OCI-LY7 (cell line): Measurements from ENCODE around the gene WDFY4. TPM values are rescaled to one million over a fixed set of nuclear protein-coding genes. Genes with fewer than 3 reads are reported as not detected.

Experiments
- BruUV-seq: library from RNA; stranded (reverse); fragments of 400-500 nt; replicated peaks from 2 replicates; lab custom pipeline; 2021; lab: Mats Ljungman, UMichigan
- CTCF ChIA-PET: fragments of 300-600 bp; sonication (Branson Sonifier 250); formaldehyde crosslinking; loops from one replicate; lab custom pipeline; 2022; ENCODE audit warnings: antibody characterized with exemption; ENCODE audit not compliant: unreplicated experiment; lab: Charles Lee
- POLR2A ChIA-PET: fragments of 300-600 bp; sonication (Branson Sonifier 250); formaldehyde crosslinking; loops from one replicate; lab custom pipeline; 2022; ENCODE audit warnings: antibody characterized with exemption; lab: Charles Lee
- DNase-seq: peaks from one replicate; pipeline ENCODE4 v3.0.0-alpha.2; 2015; ENCODE audit warnings: low spot score
- H2AFZ ChIP-seq: fragments of 200-600 bp; sonication (generic), shearing (Covaris generic); 2 replicates; pipeline ENCODE4 v1.6.1; 2014; ENCODE audit warnings: mild to moderate bottlenecking, antibody characterized with exemption, low read length, moderate library complexity
- H3K27ac ChIP-seq: fragments of 200-600 bp; sonication (generic); 2 replicates; pipeline ENCODE4 v1.5.1; 2014; ENCODE audit warnings: mixed run types, low read depth, mild to moderate bottlenecking, moderate library complexity, low read length, inconsistent platforms; ENCODE audit not compliant: poor library complexity, severe bottlenecking
- H3K36me3 ChIP-seq: fragments of 200-600 bp; sonication (generic); 2 replicates; pipeline ENCODE4 v1.6.1; 2014; ENCODE audit warnings: mild to moderate bottlenecking, antibody characterized with exemption, low read length, moderate library complexity, mixed read lengths; ENCODE audit not compliant: insufficient read depth
- H3K4me1 ChIP-seq: fragments of 200-600 bp; sonication (generic); 2 replicates; pipeline ENCODE4 v1.5.1; 2014; ENCODE audit warnings: mild to moderate bottlenecking, low read length; ENCODE audit not compliant: insufficient read depth, poor library complexity, severe bottlenecking
- H3K4me2 ChIP-seq: fragments of 200-600 bp; sonication (generic); 2 replicates; pipeline ENCODE4 v1.6.1; 2014; ENCODE audit warnings: mild to moderate bottlenecking, low read length
- H3K4me3 ChIP-seq: fragments of 200-600 bp; sonication (generic); 2 replicates; pipeline ENCODE4 v1.5.1; 2014; ENCODE audit warnings: mild to moderate bottlenecking, low read depth, low read length; ENCODE audit not compliant: poor library complexity, severe bottlenecking
- H3K79me2 ChIP-seq: fragments of 200-600 bp; sonication (generic); 2 replicates; pipeline ENCODE4 v1.6.1; 2016; ENCODE audit warnings: low read depth, mild to moderate bottlenecking, low read length, moderate library complexity, mixed read lengths; ENCODE audit not compliant: insufficient read depth
- H3K9me2 ChIP-seq: fragments of 200-600 bp; sonication (generic); 2 replicates; pipeline ENCODE4 v1.6.1; 2016; ENCODE audit warnings: mild to moderate bottlenecking, low read length, mixed read lengths; ENCODE audit not compliant: insufficient read depth
- H3K9me3 ChIP-seq: fragments of 200-600 bp; sonication (generic); 2 replicates; pipeline ENCODE4 v1.6.1; 2014; ENCODE audit warnings: mild to moderate bottlenecking, mixed run types, low read length, mixed read lengths
- H4K20me1 ChIP-seq: fragments of 200-600 bp; sonication (generic); 2 replicates; pipeline ENCODE4 v1.6.1; 2014; ENCODE audit warnings: mild to moderate bottlenecking, antibody characterized with exemption, low read length, moderate library complexity, mixed read lengths; ENCODE audit not compliant: insufficient read depth
- CTCF ChIP-seq: fragments of 200-600 bp; sonication (generic); conservative IDR thresholded peaks from 2 replicates; pipeline ENCODE4 v1.5.1; 2014; ENCODE audit warnings: mild to moderate bottlenecking, antibody characterized with exemption, low read length, moderate library complexity, mixed read lengths
- EZH2phosphoT487 ChIP-seq: fragments of 200-600 bp; sonication (generic); IDR thresholded peaks from 2 replicates; pipeline ENCODE4 v1.6.1; 2018; ENCODE audit warnings: low read depth, borderline replicate concordance, mild to moderate bottlenecking, mixed run types, antibody characterized with exemption, low read length, moderate library complexity, mixed read lengths
- intact Hi-C: fragments of 100-400 bp; cut with micrococcal nuclease; formaldehyde crosslinking; loops from one replicate; pipeline ENCODE4 v1.10.0; 2022; ENCODE audit not compliant: unreplicated experiment
- total RNA-seq, 2 experiments: library from RNA; depleted of rRNA in 1 of 2; stranded (reverse); fragments of >200 nt in 1 of 2; shearing (Covaris generic) in 1 of 2; gene quantifications; 2 replicates each; pipeline ENCODE4 v1.2.3, GENCODE V29; 2014 to 2022

The WDFY4 gene
- total RNA-seq, 2 experiments from 2014 or later: 51.5 to 85.6 TPM

- TF ChIP-seq EZH2phosphoT487: no peak
- TF ChIP-seq CTCF: no peak
- Histone ChIP-seq H2AFZ (no peak overlapping the region), H4K20me1 (no peaks in the 10 kb centered on the region), H3K36me3 (peaks cover 20% of the 10 kb centered on the region), H3K4me2 (no peak overlapping the region), H3K4me3 (no peak overlapping the region), H3K9me3 (no peaks in the 10 kb centered on the region), H3K27ac (no peak overlapping the region), H3K9me2 (no peaks in the 10 kb centered on the region), H3K79me2 (no peaks in the 10 kb centered on the region), H3K4me1 (no peaks in the 10 kb centered on the region)
- no TSS peak for BruUV-seq
- no peak for DNase-seq
- intact Hi-C loops: no loop called here
- CTCF ChIA-PET: no interaction called here
- POLR2A ChIA-PET: no interaction called here
Measured at GRCh38 chr10:48913674-48914073, 229.0 kb downstream of the WDFY4 start.

GRCh38 chr10:48923748-48924147, 239.1 kb downstream of the WDFY4 start:
- no peaks in the 10 kb centered on the region for H3K4me1 ChIP-seq
- H3K4me3 ChIP-seq: no peak overlapping the region
- no peak overlapping the region for H2AFZ ChIP-seq
- H3K9me3 ChIP-seq: no peaks in the 10 kb centered on the region
- DNase-seq: no peak
- no TSS peak for BruUV-seq
- no peak overlapping the region for H3K27ac ChIP-seq
- intact Hi-C loops: no loop called here
- H3K79me2 ChIP-seq: no peaks in the 10 kb centered on the region
- no peaks in the 10 kb centered on the region for H3K9me2 ChIP-seq
- H3K4me2 ChIP-seq: no peak overlapping the region
- CTCF ChIA-PET: no interaction called here
- no peaks in the 10 kb centered on the region for H4K20me1 ChIP-seq
- POLR2A ChIA-PET: interaction anchor here (1.8 kb wide), 1 partner anchor 10 kb away, joined by 4 read pairs; no protein-coding TSS in a partner anchor
- TF ChIP-seq EZH2phosphoT487 (no peak), CTCF (no peak)
- no peaks in the 10 kb centered on the region; the same call in 1 of the 2 replicates for H3K36me3 ChIP-seq

- H3K4me1 ChIP-seq: no peaks in the 10 kb centered on the region
- ChIA-PET CTCF (no interaction called here), POLR2A (interaction anchor here (1.8 kb wide), 1 partner anchor 9 kb away, joined by 4 read pairs; no protein-coding TSS in a partner anchor)
- BruUV-seq: no TSS peak
- H3K79me2 ChIP-seq: no peaks in the 10 kb centered on the region
- H4K20me1 ChIP-seq: no peaks in the 10 kb centered on the region
- no peak for TF ChIP-seq CTCF
- TF ChIP-seq EZH2phosphoT487: no peak
- H3K36me3 ChIP-seq: peaks cover under 1% of the 10 kb centered on the region; the same call in 1 of the 2 replicates
- no peaks in the 10 kb centered on the region for H3K9me2 ChIP-seq
- H3K27ac ChIP-seq: no peak overlapping the region
- no peak overlapping the region for H3K4me2 ChIP-seq
- no peaks in the 10 kb centered on the region for H3K9me3 ChIP-seq
- DNase-seq: no peak
- H2AFZ ChIP-seq: no peak overlapping the region
- intact Hi-C loops: no loop called here
- H3K4me3 ChIP-seq: no peak overlapping the region
Measured at GRCh38 chr10:48924988-48925387, 240.3 kb downstream of the WDFY4 start.
